D341Med (cell line): ENCODE measurements around the gene SELL.
"Not testable (repeated sequence)": the region's sequence is repeated elsewhere in the genome, so short reads cannot be mapped to it uniquely, and the experiment has no call there.

Experiments
- DNase-seq: peaks from one replicate; pipeline ENCODE4 v3.0.0; 2012; ENCODE audit warnings: low spot score

SELL gene

DNA sequence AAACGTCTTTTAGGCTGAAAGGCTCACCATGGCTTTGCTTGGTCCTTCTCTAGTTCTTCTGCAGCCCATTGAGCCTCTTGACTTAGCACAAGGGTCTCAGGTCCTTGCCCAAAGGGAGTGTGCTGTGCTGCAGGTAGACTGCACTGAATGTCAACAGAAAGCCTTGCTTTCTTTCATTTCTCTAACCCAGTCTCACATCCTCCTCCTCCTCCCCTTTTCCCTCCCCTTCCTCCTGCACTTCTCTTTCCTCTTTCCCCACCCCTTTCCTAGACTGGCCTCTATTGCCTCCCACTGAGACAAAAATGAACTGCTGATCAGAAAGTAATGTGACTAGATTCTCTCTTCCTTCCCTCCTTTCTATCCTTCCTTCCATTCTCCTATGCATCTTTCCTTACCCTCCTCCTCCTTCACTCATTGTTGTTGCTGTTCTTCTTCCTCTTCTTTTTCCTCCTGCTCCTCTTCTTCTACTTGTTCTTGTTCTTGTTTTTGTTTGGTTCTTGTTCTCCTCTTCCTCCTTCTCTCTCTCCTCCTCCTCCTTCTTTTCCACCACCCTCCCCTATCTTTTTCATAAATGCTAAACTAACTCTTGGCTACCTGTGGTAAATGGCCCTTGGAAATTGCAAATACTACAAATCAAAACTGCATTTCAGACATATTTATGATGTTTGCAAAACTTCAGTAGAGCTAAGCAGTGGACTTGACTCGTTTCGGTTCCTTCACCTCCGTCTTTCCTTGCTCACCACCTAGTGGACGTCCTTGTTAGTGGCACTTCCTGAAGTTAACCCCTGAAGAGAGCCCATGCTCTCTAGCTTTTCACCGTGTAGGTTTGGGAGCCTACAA is at the start of gene SELL:
TSS of gene SELL (minus strand) at position 152 of the 840 bp plus-strand sequence. CDS start at position 30, 122 bp downstream.
- DNase-seq = peak; percentile 79

GRCh38 chr1:169759038-169759437 is 47.6 kb upstream of the SELL start:
- DNase-seq = no peak

DNA sequence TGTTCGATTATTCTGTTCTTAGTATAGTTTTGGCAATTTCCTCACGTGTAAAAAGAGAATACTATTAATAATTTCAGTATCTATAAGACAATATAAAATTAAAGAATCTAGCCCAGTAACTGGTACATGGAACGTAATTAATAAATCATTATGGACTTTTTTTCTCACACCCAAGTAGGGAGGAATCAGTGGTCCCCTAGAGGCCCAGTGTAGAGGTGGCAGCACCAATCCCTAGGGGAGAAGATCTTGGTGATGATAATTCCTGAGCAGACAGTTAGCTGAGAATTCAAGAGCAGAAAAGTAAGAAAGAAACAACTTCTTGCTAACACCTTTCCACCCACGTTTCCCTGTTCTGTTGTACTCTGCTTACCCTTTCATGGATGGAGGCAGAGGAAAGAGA is 42.1 kb upstream of the SELL start:
- no peak for DNase-seq

DNA sequence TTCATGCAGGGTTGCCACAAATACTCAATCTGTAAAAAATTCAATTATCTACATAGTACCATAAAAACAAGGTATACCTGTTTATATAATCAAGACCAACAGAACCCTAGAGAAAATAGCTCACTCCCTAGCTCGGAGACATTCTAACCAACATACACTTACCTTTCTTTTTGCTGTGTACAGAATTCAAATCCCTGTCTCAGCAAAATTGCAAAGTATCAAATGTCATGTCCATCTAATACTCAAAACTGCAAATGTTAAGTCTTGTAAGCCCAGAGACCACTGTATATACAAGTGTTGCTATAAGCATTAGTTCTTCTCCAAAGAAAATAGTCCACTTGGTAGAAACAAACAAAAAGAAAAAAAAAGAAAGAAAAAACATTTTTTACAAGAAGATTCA is 38.6 kb upstream of the SELL start:
- DNase-seq = no peak

GRCh38 chr1:169746550-169746949 is 35.1 kb upstream of the SELL start:
- no peak for DNase-seq

- no peak for DNase-seq
Observed at GRCh38 chr1:169745015-169745861, 33.8 kb upstream of the SELL start.

DNA sequence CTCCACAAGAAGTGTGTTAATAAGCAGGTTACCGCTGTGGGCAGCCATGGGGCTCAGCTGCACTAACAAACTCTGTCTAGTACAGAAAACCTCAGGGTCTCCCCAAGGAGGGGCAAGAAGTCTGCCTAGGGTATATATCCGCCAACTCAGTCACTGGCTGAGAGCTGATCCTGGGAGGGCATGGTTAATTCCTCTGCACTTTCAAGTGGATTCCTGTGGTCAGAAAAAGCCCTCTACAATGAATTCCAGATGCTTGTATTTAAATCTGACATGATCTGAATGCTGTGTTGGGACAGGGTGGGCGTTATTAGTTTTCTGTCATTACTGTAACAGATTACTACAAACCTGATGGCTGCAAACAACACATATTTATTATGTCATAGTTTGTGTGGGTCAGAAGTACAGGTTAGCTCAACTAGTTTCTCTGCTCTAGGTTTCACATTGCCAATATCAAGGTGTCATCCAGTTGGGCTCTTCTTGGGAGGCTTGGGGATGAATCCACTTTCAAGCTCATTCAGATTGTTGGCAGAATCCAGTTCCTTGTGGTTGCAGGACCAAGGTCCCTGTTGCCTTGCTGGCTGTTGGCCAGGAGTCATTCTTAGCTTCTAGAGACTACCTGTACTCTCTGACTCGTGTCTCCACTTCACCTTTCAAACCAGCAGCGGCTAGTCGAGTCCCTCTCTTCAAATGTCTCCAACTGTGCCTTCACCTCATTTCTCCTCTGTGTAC is 30.4 kb upstream of the SELL start:
- no peak for DNase-seq

GRCh38 chr1:169739980-169740379 is 28.6 kb upstream of the SELL start:
- DNase-seq = no peak

GRCh38 chr1:169733924-169734323 is 22.5 kb upstream of the SELL start, which contains the start of gene SELE:
TSS of gene SELE (minus strand) at chr1:169734079. CDS start at chr1:169733612, 467 bp downstream.
- DNase-seq = no peak

GRCh38 chr1:169731446-169731845 is 20.0 kb upstream of the SELL start:
- no peak for DNase-seq

DNA sequence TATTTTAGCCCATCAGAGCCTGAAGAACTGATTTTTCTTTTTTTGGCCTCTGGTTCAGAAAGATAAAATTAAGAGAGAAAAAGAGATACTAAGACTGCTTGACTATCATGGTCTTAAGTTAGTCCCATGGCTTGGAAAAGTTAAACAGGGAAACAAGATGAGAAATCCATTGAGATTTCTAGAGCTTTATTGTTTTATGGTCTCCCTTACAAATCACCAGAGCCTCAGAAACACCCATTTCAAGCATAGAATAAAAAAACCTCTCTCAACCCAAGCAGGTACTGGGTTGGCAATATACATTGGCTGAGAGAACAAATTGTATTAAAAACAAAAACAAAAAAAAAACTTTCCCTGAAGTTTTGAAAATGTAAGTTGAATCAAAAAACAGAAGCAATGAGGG is 18.6 kb upstream of the SELL start:
- no peak for DNase-seq

- no peak for DNase-seq
Observed at GRCh38 chr1:169727307-169727706, 15.9 kb upstream of the SELL start.

GRCh38 chr1:169726851-169727250 is 15.4 kb upstream of the SELL start:
- DNase-seq = no peak

DNA sequence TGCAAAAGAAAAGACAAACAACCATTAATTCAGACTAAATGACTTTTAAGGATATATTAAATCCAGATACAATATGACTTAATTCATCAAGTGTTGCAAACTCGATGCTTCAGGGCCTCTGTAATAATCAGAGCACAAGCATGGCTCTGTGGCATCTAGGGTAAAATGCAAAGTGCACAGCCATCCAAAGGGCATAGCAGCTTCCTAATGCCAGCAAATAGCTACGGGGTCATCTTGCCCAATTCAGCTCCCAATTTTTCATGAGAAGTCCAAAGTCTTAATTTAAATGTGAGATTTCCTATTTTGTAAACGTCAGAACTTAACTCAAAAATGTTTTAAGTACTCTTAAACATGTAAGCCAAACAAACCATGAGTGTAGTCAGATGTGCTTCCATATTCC is 14.5 kb upstream of the SELL start:
- DNase-seq = no peak

GRCh38 chr1:169724168-169724567 is 12.7 kb upstream of the SELL start:
- DNase-seq = no peak

DNA sequence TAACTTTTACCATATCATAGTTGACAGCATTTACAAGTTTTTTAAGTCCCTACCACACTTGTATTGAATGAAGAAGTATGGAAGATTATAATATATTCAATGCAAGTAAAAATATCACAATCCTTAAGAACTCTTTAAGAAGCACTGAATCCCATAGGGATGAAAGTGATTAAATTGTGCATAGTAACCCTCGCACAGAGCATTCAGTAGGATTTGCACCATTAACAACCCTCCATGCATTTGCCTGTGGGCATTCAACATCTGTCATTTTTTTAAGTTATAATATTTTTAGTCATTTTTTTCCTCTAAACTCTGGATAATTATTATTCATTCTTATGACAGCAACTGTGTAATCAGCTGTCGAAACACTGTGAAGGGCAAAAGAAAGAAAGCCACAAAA is 12.3 kb upstream of the SELL start:
- DNase-seq = no peak

GRCh38 chr1:169722779-169723178 is 11.4 kb upstream of the SELL start:
- no peak for DNase-seq

- not testable (repeated sequence) for DNase-seq
Observed at GRCh38 chr1:169715100-169715499, 3.7 kb upstream of the SELL start.

DNA sequence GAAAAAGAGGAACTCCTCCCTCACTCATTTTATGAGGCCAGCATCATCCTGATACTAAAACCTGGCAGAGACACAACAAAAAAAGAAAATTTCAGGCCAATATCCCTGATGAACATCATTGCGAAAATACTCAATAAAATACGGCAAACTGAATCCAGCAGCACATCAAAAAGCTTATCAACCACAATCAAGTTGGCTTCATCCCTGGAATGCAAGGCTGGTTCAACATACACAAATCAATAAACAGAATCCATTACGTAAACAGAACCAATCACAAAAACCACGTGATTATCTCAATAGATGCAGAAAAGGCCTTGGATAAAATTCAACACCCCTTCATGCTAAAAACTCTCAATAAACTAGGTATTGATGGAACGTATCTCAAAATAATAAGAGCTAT is 1.7 kb upstream of the SELL start:
- not testable (repeated sequence) for DNase-seq

- no peak for DNase-seq
Observed at GRCh38 chr1:169712309-169712631, 850 bp upstream of the SELL start.

DNA sequence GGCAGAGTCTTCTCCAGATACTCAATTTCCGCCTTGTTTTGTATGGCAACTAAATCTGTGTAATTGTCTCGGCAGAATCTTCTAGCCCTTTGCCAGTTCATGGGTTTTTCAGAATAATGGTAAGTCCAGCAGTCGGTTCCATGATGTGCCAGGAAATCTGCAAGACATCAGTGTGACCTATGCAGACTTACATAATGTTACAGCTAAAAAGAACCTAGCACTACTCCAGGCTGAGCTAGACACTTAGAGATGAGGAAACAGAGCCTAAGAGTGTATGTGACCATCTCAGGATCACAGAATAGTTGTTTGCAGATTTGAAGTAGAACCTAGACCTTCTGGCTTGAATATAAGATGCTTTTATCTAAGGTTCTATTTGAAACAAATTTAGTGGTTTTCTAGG is 2.8 kb downstream of the SELL start:
- DNase-seq = no peak

- no peak for DNase-seq
Observed at GRCh38 chr1:169707912-169708604, 3.4 kb downstream of the SELL start.
